Mucosa of descending colon (tissue), 3 donors: ENCODE data around the gene CRHR1. TPM values are rescaled to one million over a fixed set of nuclear protein-coding genes. Genes with fewer than 3 reads are reported as not detected.

Experiments
- ATAC-seq: fragments of 200-7000 bp; cut with Tn5 transposase; one replicate; pipeline ENCODE4 v1.9.1; 2020; ENCODE audit warnings: mild to moderate bottlenecking, moderate library complexity
- DNase-seq, 3 donors: peaks; one replicate each; pipeline ENCODE4 v3.0.0-alpha.2; 2020
- H3K36me3 ChIP-seq: fragments of 200-600 bp; one replicate; pipeline ENCODE4 v1.8.0; 2021; ENCODE audit warnings: low read depth, mild to moderate bottlenecking
- H3K4me1 ChIP-seq: fragments of 200-600 bp; one replicate; pipeline ENCODE4 v1.8.0; 2021; ENCODE audit warnings: low read depth, mild to moderate bottlenecking
- H3K4me3 ChIP-seq: fragments of 200-600 bp; one replicate; pipeline ENCODE4 v1.8.0; 2021; ENCODE audit warnings: mild to moderate bottlenecking
- H3K9me3 ChIP-seq: fragments of 200-600 bp; one replicate; pipeline ENCODE4 v1.8.0; 2021; ENCODE audit warnings: mild to moderate bottlenecking
- intact Hi-C, 2 donors: fragments of 100-400 bp; cut with DNase I in 1 of 2; cut with micrococcal nuclease in 1 of 2; formaldehyde crosslinking; loops; one replicate each; pipeline versions ENCODE4 v1.11.0 to v1.11.1; 2022; cut with DNase I, micrococcal nuclease
- total RNA-seq, 3 donors: library from RNA; stranded (reverse); fragmentation: NEBNext Ultra II Directional in 2 of 3; extraction: Animal tissue kit (Norgen Biotek cat#: 25700) in 2 of 3; gene quantifications; one replicate each; pipeline versions ENCODE4 v1.2.1 to v1.2.4, GENCODE V29; 2021 to 2023
- TF ChIP-seq, protein P1 (sequence below): fragments of 200-600 bp; IDR thresholded peaks from one replicate; pipeline ENCODE4 v1.8.0; 2022; ENCODE audit warnings: antibody characterized with exemption, mild to moderate bottlenecking
- donor health status: DM: no; HTN: no; CAD: no; lungs with moderate emphysema.
- donor health status: DM: no; HTN: no; CAD: no.
- donor health status: DM: no; HTN: yes; CAD: no.

CRHR1 gene
- total RNA-seq, 3 donors from 2014 or later = not detected

DNA sequence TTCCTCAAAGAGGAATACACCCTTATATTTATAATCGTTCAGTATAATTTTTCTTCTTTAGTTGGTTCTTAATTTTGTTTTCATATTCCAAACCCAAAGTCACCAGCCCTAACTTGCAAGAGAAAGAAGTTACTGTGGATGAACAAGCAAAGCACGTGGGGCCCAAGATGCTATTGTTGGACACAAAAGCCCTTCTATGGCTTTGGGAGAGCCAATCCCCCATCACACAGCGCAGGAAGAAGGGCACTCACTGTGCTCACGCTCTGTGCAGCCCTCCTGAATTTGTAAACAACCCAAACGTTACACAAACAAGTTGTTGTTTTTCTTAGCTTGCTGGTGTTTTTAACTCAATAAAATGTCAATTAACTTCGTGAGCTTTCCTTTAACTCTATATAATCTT lies 83.1 kb downstream of the CRHR1 start:
- Histone ChIP-seq H3K4me1 (no peaks in the 10 kb centered on the region), H3K4me3 (no peak overlapping the region), H3K36me3 (no peaks in the 10 kb centered on the region), H3K9me3 (no peaks in the 10 kb centered on the region)
- TF ChIP-seq, protein P1, sequence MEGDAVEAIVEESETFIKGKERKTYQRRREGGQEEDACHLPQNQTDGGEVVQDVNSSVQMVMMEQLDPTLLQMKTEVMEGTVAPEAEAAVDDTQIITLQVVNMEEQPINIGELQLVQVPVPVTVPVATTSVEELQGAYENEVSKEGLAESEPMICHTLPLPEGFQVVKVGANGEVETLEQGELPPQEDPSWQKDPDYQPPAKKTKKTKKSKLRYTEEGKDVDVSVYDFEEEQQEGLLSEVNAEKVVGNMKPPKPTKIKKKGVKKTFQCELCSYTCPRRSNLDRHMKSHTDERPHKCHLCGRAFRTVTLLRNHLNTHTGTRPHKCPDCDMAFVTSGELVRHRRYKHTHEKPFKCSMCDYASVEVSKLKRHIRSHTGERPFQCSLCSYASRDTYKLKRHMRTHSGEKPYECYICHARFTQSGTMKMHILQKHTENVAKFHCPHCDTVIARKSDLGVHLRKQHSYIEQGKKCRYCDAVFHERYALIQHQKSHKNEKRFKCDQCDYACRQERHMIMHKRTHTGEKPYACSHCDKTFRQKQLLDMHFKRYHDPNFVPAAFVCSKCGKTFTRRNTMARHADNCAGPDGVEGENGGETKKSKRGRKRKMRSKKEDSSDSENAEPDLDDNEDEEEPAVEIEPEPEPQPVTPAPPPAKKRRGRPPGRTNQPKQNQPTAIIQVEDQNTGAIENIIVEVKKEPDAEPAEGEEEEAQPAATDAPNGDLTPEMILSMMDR = no peak
- ATAC-seq (no peak), DNase-seq (no peak)
- intact Hi-C loops = no loop called here

DNA sequence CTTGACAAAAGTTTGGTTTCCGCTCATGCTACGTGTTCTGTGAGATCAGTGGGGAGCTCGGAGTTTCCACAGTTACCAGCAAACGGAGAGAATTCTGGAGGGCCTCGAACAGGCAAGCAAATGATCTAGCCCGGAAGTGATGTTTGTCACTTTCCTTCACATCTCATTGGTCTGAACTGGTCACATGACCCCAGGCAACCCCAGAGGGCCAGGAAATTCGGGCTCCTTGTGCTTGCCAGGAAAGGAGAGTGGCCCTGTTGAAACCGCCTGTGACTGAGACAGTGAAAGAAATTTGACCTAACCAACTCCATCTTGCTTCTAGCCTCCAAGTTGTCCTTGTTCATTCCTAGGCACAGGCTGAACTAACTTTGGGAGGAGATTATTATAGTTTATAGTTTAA lies 83.6 kb downstream of the CRHR1 start:
- intact Hi-C loops = no loop called here
- ATAC-seq (no peak), DNase-seq (no peak)
- H3K36me3 ChIP-seq = no peaks in the 10 kb centered on the region
- H3K4me3 ChIP-seq = no peak overlapping the region
- H3K9me3 ChIP-seq = no peaks in the 10 kb centered on the region
- H3K4me1 ChIP-seq = no peaks in the 10 kb centered on the region
- TF ChIP-seq, protein P1 = no peak

DNA sequence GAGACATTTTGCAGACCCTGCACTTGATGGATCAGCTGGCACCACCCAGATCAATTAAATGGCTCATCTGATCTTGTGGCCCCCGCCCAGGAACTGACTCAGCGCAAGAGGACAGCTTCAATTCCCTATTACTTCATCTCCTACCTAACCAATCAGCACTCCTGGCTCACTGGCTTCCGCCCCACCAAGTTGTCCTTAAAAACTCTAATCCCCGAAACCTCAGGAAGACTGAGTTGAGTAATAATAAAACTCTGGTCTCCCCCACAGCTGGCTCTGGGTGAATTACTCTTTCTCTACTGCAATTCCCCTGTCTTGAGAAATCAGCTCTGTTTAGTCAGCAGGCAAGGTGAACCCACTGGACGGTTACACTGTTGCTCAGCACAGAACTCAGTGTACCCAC lies 84.2 kb downstream of the CRHR1 start:
- TF ChIP-seq, protein P1 = no peak
- intact Hi-C loops = no loop called here
- DNase-seq = no peak
- Histone ChIP-seq H3K4me1 (no peaks in the 10 kb centered on the region), H3K4me3 (no peak overlapping the region), H3K36me3 (no peaks in the 10 kb centered on the region), H3K9me3 (no peaks in the 10 kb centered on the region)
- ATAC-seq = no peak

DNA sequence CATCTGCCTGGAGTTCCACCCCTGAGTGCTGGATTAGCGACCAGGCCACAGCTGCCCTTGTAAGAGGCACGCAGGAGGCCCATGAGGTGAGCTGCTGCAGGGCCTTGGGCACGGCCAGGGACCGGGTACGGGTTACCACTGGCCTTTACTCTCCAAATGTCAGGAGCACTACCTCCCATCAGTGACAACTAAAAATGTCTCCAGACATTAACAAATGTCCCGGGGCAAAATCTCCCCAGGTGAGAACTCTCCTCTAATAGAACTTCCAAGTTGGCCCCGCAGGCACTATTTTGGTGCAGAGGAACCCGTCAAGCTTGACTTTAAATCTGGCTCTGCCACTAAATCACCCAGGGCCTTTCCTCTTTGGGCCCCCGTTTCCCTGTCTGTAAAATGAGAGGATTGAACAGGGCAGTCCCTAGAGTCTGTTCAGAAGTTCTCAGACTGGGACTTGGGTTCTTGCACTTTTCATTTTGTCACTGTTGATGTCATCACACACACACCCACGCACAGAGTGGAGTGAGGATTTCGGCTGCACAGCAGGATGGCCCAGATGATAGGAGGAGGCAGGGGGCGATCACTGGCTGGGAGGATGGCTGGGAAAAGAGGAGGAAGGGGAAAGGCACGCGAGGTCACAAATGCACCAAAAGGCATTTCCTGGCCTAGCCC lies 85.7 kb downstream of the CRHR1 start:
- DNase-seq (no peak), ATAC-seq (no peak)
- Histone ChIP-seq H3K4me3 (no peak overlapping the region), H3K4me1 (no peaks in the 10 kb centered on the region), H3K9me3 (no peaks in the 10 kb centered on the region), H3K36me3 (no peaks in the 10 kb centered on the region)
- TF ChIP-seq, protein P1 = no peak
- intact Hi-C loops = no loop called here

DNA sequence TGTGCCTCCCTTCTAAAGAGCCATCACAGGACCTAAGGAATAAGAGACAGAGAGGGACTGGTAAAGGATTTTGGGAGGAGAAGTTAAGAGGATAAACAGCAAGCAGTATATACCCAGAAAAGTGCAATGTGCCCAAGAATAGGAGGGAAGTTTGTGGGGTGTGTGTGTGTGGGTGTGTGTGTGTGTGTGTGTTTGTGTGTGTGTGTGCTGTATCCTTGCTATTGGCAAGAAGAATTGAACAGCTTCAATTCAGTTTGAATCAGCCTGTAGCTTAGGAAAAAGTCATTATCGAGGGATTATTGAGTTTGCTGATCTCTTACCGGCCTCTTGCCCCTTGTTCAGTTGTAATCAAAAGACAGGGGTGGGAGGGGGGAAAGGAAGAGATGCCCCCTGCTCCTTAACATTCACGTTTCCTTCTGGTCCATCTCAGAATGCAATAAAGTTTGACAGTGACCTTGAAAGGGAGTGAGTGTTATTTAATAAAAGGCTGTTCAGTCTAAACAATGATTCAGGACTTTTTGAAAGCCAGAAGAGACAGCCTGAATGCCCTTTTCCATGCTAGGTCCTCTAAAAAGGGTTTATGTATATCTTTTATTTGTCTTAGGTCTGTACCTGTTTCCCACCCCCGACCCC lies 86.3 kb downstream of the CRHR1 start:
- no peak for DNase-seq

More for the DNA sequence above, 86.3 kb downstream of the CRHR1 start:
- no peaks in the 10 kb centered on the region for H3K4me1 ChIP-seq
- H3K9me3 ChIP-seq = no peaks in the 10 kb centered on the region
- no peak for ATAC-seq
- H3K36me3 ChIP-seq = no peaks in the 10 kb centered on the region
- no peak overlapping the region for H3K4me3 ChIP-seq
- intact Hi-C loops = no loop called here
- TF ChIP-seq, protein P1 = no peak
